Esophagus muscularis mucosa (tissue), 3 donors: ENCODE measurements around the gene ERC2.
A peak's percentile ranks its signal among the peaks of the same experiment; 100 is the strongest.

Experiments used
- POLR2AphosphoS5 ChIP-seq, 2 donors: sonication (generic); formaldehyde crosslinking; IDR thresholded peaks; one replicate each; pipeline ENCODE4 v1.6.1; 2017; ENCODE audit warnings: antibody characterized with exemption in 2 of 2
- TF ChIP-seq, protein P1 (sequence below), 3 experiments: fragments of 200-600 bp in 2 of 3; fragments of 450-650 bp in 1 of 3; sonication (generic) in 2 of 3; IDR thresholded peaks; one replicate each; pipeline ENCODE4 v1.5.1; 2017 to 2019; ENCODE audit warnings: antibody characterized with exemption in 3 of 3, mild to moderate bottlenecking in 2 of 3, moderate library complexity in 1 of 3

DNA sequence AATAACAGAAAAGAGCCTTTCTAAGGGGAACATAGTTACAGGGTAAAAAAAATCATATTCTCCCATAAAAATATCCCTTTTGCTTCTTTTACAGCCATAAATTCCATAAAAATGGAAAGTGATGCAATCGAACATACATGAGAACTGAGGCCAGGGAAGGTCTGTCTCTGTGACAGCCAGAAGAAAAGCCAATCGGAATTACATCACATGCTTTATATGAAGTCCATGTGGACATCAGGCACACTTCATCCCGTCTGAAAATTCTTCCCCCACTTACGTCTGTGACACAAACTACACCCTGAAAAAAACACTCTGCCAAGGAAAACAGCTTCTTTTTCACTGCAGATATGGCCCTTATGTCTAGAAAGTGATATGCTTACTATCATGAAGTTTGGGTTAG is 323.5 kb downstream of the ERC2 start:
- TF ChIP-seq, protein P1, sequence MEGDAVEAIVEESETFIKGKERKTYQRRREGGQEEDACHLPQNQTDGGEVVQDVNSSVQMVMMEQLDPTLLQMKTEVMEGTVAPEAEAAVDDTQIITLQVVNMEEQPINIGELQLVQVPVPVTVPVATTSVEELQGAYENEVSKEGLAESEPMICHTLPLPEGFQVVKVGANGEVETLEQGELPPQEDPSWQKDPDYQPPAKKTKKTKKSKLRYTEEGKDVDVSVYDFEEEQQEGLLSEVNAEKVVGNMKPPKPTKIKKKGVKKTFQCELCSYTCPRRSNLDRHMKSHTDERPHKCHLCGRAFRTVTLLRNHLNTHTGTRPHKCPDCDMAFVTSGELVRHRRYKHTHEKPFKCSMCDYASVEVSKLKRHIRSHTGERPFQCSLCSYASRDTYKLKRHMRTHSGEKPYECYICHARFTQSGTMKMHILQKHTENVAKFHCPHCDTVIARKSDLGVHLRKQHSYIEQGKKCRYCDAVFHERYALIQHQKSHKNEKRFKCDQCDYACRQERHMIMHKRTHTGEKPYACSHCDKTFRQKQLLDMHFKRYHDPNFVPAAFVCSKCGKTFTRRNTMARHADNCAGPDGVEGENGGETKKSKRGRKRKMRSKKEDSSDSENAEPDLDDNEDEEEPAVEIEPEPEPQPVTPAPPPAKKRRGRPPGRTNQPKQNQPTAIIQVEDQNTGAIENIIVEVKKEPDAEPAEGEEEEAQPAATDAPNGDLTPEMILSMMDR (IDR thresholded peaks at IDR 0.05), result no peak
- peak; percentile 4 to 22 for TF ChIP-seq POLR2AphosphoS5 (IDR thresholded peaks at IDR 0.05)
